ENCODE results near the gene CMIP. TPM values are rescaled to one million over a fixed set of nuclear protein-coding genes. Genes with fewer than 3 reads are reported as not detected.

Gene CMIP
- total and polyA plus RNA-seq, 10 of the 15 experiments (the other 5 are each of a cell fraction or from before 2014, with no cell fraction given), result 1.2 to 43.2 (median 4.4) TPM

GRCh38 chr16:81523387-81524115 is 78.9 kb downstream of the CMIP start (continued):
- no peak for TF ChIP-seq NFYB (IDR thresholded peaks at IDR 0.05; ENCODE audit: insufficient read depth, low read depth, low read length)

- Histone ChIP-seq H3K27me3 (replicated peaks in 1 of 2; ENCODE audit: control insufficient read depth in 2 of 2, insufficient read depth in 2 of 2, low read length in 1 of 2) (no peaks in the 10 kb centered on the region), H3K4me3 (no peak overlapping the region), H3K36me3 (ENCODE audit: control insufficient read depth in 2 of 2, insufficient read depth in 2 of 2, low read length in 1 of 2) (peaks cover 0 to 6% of the 10 kb centered on the region in 2 experiments; a peak in 2 of 4 replicates), H3K4me2 (ENCODE audit: control insufficient read depth, insufficient read depth) (no peak overlapping the region), H3K4me1 (ENCODE audit: control insufficient read depth, insufficient read depth, low read length) (peaks cover 24% of the 10 kb centered on the region), H3K9ac (ENCODE audit: control insufficient read depth, insufficient read depth, low read length) (no peak overlapping the region), H2AFZ (ENCODE audit: control insufficient read depth, low read depth, low read length) (no peak overlapping the region), H3K27ac (ENCODE audit: control insufficient read depth, insufficient read depth) (no peak overlapping the region), H4K20me1 (ENCODE audit: control insufficient read depth, insufficient read depth) (no peaks in the 10 kb centered on the region), H3K9me3 (replicated peaks; ENCODE audit: control insufficient read depth, insufficient read depth, low read length) (no peaks in the 10 kb centered on the region), H3K79me2 (ENCODE audit: control insufficient read depth, insufficient read depth, low read length) (peaks cover 2% of the 10 kb centered on the region)
- FAIRE-seq (no peak), ATAC-seq (no peak), DNase-seq (ENCODE audit: low read depth, low spot score) (no peak)
- POLR2A ChIA-PET, result no interaction called here
- in situ Hi-C loops (cut with MboI), result no loop called here
- CTCF ChIA-PET, result interaction anchor here (0.8 to 1.0 kb wide), 2 partner anchors 81 to 173 kb away, joined by 3 read pairs; no protein-coding TSS in a partner anchor
- SMC1A ChIA-PET (ENCODE audit: uncharacterized antibody, unreplicated experiment), result interaction anchor here (0.6 kb wide), 1 partner anchor 431 kb away, joined by 4 read pairs; no protein-coding TSS in a partner anchor
- RAD21 ChIA-PET (ENCODE audit: unreplicated experiment), result no interaction called here
- intact Hi-C loops (cut with micrococcal nuclease; ENCODE audit: unreplicated experiment), result loop anchor here (5.0 kb wide), 3 partner anchors 77 to 122 kb away; no protein-coding TSS in a partner anchor
- no TSS peak for BruUV-seq (replicated peaks)
- 93% methylated on average over 10 of the region's 10 CpGs for WGBS (ENCODE audit: insufficient coverage, insufficient replicate concordance, low lambda C conversion rate, missing lambda C conversion rate)
- TF ChIP-seq CHD2 (IDR thresholded peaks at IDR 0.05; ENCODE audit: borderline replicate concordance, low read depth, low read length) (no peak), NRF1 (conservative IDR thresholded peaks at IDR 0.05; ENCODE audit: low read depth, low read length) (no peak), TCF12 (IDR thresholded peaks at IDR 0.05; ENCODE audit: low read depth, low read length) (no peak), KAT2A (conservative IDR thresholded peaks at IDR 0.05; ENCODE audit: control insufficient read depth, low read depth, low read length) (no peak), ZBTB40 (IDR thresholded peaks at IDR 0.05; ENCODE audit: borderline replicate concordance) (no peak), ZSCAN29 (IDR thresholded peaks at IDR 0.05) (no peak), RCOR1 (conservative IDR thresholded peaks at IDR 0.05; ENCODE audit: low read depth, low read length) (no peak), BHLHE40 (IDR thresholded peaks at IDR 0.05; ENCODE audit: borderline replicate concordance in 1 of 2, low read depth in 2 of 2, low read length in 1 of 2) (no peak), EZH2 (IDR thresholded peaks at IDR 0.05; ENCODE audit: borderline replicate concordance, control insufficient read depth, low read depth, low read length) (no peak)
- TF ChIP-seq, protein P1, sequence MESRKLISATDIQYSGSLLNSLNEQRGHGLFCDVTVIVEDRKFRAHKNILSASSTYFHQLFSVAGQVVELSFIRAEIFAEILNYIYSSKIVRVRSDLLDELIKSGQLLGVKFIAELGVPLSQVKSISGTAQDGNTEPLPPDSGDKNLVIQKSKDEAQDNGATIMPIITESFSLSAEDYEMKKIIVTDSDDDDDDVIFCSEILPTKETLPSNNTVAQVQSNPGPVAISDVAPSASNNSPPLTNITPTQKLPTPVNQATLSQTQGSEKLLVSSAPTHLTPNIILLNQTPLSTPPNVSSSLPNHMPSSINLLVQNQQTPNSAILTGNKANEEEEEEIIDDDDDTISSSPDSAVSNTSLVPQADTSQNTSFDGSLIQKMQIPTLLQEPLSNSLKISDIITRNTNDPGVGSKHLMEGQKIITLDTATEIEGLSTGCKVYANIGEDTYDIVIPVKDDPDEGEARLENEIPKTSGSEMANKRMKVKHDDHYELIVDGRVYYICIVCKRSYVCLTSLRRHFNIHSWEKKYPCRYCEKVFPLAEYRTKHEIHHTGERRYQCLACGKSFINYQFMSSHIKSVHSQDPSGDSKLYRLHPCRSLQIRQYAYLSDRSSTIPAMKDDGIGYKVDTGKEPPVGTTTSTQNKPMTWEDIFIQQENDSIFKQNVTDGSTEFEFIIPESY (IDR thresholded peaks at IDR 0.05), result no peak
- TF ChIP-seq, protein P2, sequence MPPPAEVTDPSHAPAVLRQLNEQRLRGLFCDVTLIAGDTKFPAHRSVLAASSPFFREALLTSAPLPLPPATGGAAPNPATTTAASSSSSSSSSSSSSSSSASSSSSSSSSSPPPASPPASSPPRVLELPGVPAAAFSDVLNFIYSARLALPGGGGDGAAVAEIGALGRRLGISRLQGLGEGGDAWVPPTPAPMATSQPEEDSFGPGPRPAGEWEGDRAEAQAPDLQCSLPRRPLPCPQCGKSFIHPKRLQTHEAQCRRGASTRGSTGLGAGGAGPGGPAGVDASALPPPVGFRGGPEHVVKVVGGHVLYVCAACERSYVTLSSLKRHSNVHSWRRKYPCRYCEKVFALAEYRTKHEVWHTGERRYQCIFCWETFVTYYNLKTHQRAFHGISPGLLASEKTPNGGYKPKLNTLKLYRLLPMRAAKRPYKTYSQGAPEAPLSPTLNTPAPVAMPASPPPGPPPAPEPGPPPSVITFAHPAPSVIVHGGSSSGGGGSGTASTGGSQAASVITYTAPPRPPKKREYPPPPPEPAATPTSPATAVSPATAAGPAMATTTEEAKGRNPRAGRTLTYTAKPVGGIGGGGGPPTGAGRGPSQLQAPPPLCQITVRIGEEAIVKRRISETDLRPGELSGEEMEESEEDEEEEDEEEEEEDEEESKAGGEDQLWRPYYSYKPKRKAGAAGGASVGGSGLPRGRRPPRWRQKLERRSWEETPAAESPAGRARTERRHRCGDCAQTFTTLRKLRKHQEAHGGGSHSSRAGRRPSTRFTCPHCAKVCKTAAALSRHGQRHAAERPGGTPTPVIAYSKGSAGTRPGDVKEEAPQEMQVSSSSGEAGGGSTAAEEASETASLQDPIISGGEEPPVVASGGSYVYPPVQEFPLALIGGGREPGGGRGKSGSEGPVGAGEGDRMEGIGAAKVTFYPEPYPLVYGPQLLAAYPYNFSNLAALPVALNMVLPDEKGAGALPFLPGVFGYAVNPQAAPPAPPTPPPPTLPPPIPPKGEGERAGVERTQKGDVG (CRISPR knock-in tag; IDR thresholded peaks at IDR 0.05), result no peak
Observed at GRCh38 chr16:81524382-81524781, 79.8 kb downstream of the CMIP start.

Measured in GM12878 (cell line).